Stimulated activated naive CD4-positive, alpha-beta T cell treated with Interleukin-2 at 50 U/mL for 16 hours (primary cell): ENCODE data around the gene VSX1.

ENCODE experiments used
- DNase-seq: peaks from one replicate; lab custom pipeline; 2025; lab: John Stamatoyannopoulos, UW

Gene VSX1

GRCh38 chr20:25040438-25040831, 41.5 kb downstream of the VSX1 start:
- no peak for DNase-seq

- no peak for DNase-seq
Measured at GRCh38 chr20:25039697-25040437, 42.1 kb downstream of the VSX1 start.

- no peak for DNase-seq
Measured at GRCh38 chr20:25038591-25039015, 43.3 kb downstream of the VSX1 start.

GRCh38 chr20:25038103-25038410, 43.9 kb downstream of the VSX1 start:
- DNase-seq = no peak

- no peak for DNase-seq
Measured at GRCh38 chr20:25037288-25038102, 44.4 kb downstream of the VSX1 start.

DNA sequence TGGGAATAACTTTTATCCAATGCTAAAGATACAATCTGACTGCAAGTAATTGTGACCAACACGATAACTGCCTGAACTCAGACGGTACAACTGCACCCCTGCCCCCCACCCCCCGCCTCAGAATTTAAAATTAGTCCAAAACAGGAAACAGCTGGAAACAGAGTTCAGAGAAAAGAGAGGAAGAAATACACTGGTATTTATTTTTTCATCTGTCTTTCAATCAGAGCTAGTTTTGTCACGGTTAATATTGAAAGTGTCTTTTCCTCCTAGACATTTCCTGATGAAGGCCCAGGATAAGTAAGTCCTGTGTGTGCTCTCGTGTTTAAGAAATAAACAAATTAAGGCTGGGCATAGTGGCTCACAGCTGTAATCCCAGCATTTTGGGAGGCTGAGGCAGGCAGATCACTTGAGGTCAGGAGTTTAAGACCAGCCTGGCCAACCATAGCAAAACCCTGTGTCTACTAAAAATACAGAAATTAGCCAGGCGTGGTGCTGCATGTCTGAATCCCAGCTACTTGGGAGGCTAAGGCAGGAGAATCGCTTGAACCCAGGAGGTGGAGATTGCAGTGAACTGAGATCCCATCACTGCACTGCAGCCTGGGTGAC, 45.5 kb downstream of the VSX1 start:
- no peak for DNase-seq

- no peak for DNase-seq
Measured at GRCh38 chr20:25035921-25036320, 46.0 kb downstream of the VSX1 start.

DNA sequence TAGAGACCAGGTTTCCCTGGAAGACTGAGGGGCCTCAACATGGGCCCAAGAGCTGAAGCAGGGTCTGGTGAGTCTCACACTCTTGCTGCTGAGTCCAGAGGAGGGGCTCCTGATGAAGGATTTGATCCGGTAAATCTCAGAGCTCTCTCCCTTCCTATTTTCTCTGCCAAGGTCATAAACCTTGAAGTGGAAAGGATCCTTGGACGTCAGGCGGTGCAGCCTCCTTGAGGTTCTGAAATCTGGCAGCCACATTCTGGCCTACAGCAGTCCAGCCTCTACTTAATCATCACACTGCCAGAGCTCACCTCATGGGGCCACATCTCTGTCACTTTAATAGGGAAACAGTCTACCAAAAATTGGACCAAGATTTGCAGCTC, 48.0 kb downstream of the VSX1 start:
- DNase-seq = no peak

DNA sequence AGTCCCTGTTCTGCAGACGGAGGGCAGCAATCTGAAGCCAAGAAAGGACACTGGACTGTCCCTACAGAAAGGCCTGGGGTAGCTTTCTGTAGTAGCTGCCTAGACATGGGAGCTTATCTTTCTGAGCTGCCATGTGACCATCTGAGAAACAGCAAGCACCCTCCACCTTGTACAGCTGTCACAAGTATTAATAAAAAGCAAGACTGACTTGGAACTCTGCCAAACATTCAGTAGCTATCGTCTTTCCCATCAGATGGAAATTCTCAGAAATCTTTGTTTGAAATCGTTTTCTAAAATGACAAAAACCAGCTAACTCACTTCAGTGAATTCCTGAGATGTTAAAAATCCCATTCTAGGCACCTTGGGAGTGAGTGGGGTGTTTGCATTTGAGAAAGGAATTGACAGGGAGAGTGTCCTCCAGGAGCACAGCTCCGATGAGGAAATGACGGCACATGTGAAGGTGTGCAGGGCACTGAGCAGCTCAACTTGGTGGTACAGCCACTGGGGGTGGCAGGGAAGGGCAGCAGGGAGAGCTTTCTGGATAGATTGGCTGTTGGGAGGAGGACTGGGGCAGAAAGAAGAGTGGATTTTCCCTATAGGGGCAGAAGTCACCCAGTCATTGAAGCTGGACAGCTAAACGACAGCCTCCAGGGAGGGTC, 48.5 kb downstream of the VSX1 start:
- no peak for DNase-seq

DNA sequence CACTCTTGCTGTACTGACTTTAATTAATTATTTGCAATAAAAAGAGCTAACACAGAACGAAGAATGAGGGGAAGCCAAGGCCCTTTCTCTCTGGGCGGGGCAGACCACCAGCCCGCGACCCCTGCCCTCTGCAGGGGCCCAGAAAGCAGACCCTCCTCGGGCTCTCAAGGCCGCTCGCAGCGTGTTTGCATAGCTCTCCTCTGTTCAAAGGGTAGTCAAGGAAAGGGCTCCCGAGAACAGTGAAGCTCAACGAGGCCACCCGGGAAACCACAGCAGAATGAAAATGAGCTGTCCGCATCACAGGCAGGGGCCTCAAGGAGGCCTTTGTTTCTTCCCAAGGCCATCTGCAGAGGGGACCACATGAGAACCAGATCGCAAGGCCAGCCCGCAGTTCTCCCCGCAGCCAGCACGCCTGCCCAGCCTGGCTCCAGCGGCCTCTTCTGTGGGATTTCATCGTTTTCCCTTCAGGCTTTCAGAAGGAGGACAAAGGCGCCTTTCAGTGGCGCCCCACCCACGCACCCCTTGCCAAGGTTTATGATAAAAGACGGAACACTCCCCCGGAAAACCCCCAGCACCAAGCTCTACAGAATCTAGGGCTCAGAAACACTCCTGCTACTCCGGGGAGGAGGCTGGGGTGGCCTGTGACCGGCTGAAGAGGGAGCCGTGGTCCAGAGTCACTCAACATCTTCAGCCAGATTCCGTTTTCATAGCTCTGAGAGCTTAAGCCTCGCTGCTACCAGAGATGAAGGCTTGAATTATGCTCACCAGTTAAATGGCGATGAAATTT, 49.3 kb downstream of the VSX1 start:
- no peak for DNase-seq

DNA sequence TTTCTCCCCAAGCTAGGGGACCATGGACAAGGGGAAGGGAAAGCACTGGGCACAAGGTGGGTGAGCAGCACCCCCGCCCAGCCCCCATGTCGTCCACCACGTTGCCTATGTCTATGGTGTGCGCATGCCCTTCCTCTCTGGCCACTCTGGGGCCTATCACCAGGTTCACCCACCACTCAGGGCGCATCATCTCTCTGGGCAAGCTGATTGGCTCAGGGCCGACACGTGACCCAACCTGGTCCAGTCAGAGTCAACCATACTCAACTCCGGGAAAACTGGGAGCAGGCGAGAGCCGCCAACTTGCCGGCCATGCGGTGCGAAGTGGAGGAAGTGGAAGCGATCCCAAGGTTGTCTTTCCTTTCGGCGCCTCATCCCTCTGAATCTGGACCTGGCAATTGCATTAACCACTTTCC, 49.9 kb downstream of the VSX1 start:
- DNase-seq = no peak

DNA sequence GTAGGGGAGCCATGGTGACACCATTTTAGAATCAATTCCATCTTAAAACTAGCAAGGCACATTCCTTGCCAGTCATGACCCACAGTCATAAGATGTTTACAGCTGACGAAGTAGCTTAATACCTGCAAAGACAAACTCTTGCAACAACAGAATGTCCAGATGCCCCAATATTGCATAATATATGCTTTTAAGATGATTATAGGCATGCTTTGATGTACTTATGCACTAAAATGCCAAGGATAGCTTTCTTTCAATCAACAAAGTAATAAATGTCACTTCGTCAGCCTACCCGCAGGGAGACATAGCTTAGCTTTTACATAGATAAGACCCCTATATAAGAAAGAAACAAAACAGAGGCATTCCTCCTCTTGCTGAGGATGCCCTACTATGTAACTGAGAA, 50.7 kb downstream of the VSX1 start:
- no peak for DNase-seq

DNA sequence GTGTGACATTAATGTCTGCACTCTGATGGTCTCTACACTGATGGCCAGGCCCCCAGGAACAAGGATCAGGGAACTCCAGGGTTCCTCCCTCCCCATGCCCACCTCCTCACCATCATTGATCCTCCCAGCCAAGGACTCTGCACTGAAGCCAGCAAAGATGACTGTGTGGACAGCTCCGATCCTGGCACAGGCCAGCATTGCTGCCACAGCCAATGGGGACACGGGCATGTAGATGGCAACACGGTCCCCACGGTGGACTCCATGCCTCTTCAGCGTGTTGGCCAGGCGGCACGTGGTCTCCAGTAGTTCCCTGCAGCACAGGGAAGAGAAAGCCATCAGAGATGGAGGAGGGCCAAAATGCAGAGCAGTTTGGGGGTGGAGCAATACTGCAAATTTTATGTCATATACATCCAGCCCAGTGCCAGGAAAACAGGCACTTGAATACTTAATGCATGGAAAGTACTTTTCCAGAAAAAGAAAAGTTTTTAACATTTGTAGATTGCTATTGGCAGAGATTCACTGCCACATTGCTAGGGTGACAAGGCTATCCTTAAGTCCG, 51.2 kb downstream of the VSX1 start:
- DNase-seq = no peak

DNA sequence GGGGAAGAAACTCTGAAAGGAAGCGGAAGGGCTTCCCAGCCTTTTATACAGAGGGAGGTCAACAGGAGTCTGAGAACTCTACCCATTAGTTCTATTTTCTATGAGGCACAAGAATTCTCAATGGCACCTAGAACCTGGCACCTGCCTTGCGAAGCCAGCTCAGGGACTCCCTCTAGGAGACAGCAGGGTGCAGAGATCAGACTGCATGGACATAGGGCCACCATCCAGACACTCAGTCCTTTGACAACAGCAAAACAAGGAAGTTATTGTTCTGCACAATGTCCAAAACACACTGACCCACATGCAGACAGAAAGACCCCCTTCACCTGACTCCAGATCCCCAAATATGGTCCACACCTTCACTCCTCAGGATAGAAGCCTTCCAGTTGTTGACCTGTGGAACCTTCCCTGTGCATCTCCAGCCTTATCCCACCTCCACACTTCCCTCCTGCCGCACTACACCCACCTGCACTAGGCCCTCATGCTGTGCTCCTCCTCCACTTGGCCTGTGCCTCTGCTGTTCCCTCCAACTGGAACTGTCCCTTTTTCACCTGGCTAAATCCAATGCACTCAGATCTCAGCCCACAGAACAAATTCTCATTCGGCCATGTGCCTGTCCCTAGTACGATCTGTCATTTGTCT, 51.8 kb downstream of the VSX1 start:
- no peak for DNase-seq

DNA sequence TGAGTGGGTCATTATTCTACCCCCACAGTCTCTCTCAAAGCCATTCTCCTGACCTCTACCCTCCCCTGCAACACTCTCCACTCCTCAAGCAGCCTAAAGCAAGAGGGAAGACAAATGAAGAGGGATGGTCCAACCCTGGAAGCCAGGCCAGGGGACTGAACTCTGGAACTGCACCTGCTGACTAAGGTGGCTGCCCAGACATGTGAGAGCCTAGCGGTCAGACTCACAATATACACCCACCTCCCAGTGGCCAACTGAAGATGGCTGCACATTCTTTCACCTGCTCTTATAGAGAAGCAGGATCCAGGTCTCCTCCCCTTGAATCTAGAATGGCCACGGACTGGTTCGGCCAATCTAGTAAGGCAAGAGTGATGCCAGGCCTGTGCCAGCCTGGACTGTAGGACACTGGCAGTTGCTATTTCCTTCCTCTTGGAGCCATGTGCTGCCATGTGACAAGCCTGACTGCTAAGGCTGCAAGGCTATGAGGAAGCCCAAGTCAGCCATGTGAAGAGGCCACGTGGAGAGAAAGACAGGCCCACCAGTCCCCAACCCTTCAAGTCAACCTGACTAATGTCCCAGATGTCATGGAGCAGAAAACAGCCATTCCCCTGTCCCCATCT, 55.8 kb downstream of the VSX1 start:
- DNase-seq = no peak
